HG03432 (cell line): ENCODE results near the gene TSPOAP1.

Source experiments
- ATAC-seq: cut with Tn5 transposase; IDR thresholded peaks from one replicate; pipeline ENCODE4 v1.9.1; 2021; ENCODE audit warnings: mild to moderate bottlenecking, moderate library complexity; ENCODE audit not compliant: unreplicated experiment

TSPOAP1 gene

GRCh38 chr17:58318627-58319172 is 9.9 kb downstream of the TSPOAP1 start:
- no peak for ATAC-seq

GRCh38 chr17:58318065-58318481 is 10.5 kb downstream of the TSPOAP1 start:
- ATAC-seq: no peak

GRCh38 chr17:58317421-58318064 is 11.1 kb downstream of the TSPOAP1 start:
- ATAC-seq: peak; percentile 67

GRCh38 chr17:58316260-58316960 is 12.2 kb downstream of the TSPOAP1 start:
- ATAC-seq: no peak

GRCh38 chr17:58315750-58316149 is 12.8 kb downstream of the TSPOAP1 start:
- no peak for ATAC-seq

- ATAC-seq: no peak
These were observed 13.3 kb downstream of the TSPOAP1 start for GRCh38 chr17:58315281-58315711.

GRCh38 chr17:58314706-58315015 is 13.9 kb downstream of the TSPOAP1 start:
- ATAC-seq: no peak

GRCh38 chr17:58313815-58314705 is 14.5 kb downstream of the TSPOAP1 start:
- ATAC-seq: no peak

- ATAC-seq: no peak
These were observed 15.8 kb downstream of the TSPOAP1 start for GRCh38 chr17:58312829-58313228.

- ATAC-seq: no peak
These were observed 16.5 kb downstream of the TSPOAP1 start for GRCh38 chr17:58312021-58312630.

- ATAC-seq: no peak
These were observed 17.1 kb downstream of the TSPOAP1 start for GRCh38 chr17:58311429-58311894.

GRCh38 chr17:58310511-58311428 is 17.8 kb downstream of the TSPOAP1 start:
- ATAC-seq: no peak

- no peak for ATAC-seq
These were observed 18.7 kb downstream of the TSPOAP1 start for GRCh38 chr17:58309918-58310259.

GRCh38 chr17:58308985-58309917 is 19.3 kb downstream of the TSPOAP1 start:
- no peak for ATAC-seq

- no peak for ATAC-seq
These were observed 20.2 kb downstream of the TSPOAP1 start for GRCh38 chr17:58308173-58308984.

GRCh38 chr17:58307468-58308172 is 21.0 kb downstream of the TSPOAP1 start:
- no peak for ATAC-seq
